Activated naive CD8-positive, alpha-beta T cell treated with anti-CD3 and anti-CD28 coated beads, Interleukin-2, amount 10 ng/mL, durations not matched to agents 7 days and 5 days (primary cell): ENCODE data around the gene RAB11FIP3. TPM values are rescaled to one million over a fixed set of nuclear protein-coding genes. Genes with fewer than 3 reads are reported as not detected.

Experiments
- ATAC-seq: fragments of 150-1000 bp; cut with Tn5 transposase; one replicate; pipeline ENCODE4 v1.10.0; 2021; ENCODE audit warnings: low read depth, moderate library complexity
- POLR2A ChIA-PET: fragments of 350-600 bp; sonication (Branson Sonifier 250); formaldehyde crosslinking; loops from one replicate; lab custom pipeline; 2021; ENCODE audit warnings: antibody characterized with exemption; lab: Charles Lee
- DNase-seq: peaks from one replicate; pipeline ENCODE4 v3.0.0; 2021
- H3K27ac Mint-ChIP-seq: one replicate; pipeline ENCODE4 v1.8.0; 2022; ENCODE audit warnings: mild to moderate bottlenecking, mixed read lengths
- H3K27me3 Mint-ChIP-seq: one replicate; pipeline ENCODE4 v1.8.0; 2022; ENCODE audit warnings: mild to moderate bottlenecking, moderate library complexity, mixed read lengths
- H3K36me3 Mint-ChIP-seq: one replicate; pipeline ENCODE4 v1.8.0; 2021; ENCODE audit warnings: mild to moderate bottlenecking, mixed read lengths
- H3K4me1 Mint-ChIP-seq: one replicate; pipeline ENCODE4 v1.8.0; 2021; ENCODE audit warnings: mixed read lengths
- H3K4me3 Mint-ChIP-seq: one replicate; pipeline ENCODE4 v1.8.0; 2022; ENCODE audit warnings: mild to moderate bottlenecking, moderate library complexity, mixed read lengths
- H3K9me3 Mint-ChIP-seq: one replicate; pipeline ENCODE4 v1.8.0; 2021; ENCODE audit warnings: mixed read lengths
- total RNA-seq, 2 experiments: library from RNA; stranded (reverse); gene quantifications; one replicate each; pipeline ENCODE4 v1.2.3, GENCODE V29; 2021

RAB11FIP3 gene
- total RNA-seq, 2 experiments from 2014 or later = 28.8 to 29.3 TPM

DNA sequence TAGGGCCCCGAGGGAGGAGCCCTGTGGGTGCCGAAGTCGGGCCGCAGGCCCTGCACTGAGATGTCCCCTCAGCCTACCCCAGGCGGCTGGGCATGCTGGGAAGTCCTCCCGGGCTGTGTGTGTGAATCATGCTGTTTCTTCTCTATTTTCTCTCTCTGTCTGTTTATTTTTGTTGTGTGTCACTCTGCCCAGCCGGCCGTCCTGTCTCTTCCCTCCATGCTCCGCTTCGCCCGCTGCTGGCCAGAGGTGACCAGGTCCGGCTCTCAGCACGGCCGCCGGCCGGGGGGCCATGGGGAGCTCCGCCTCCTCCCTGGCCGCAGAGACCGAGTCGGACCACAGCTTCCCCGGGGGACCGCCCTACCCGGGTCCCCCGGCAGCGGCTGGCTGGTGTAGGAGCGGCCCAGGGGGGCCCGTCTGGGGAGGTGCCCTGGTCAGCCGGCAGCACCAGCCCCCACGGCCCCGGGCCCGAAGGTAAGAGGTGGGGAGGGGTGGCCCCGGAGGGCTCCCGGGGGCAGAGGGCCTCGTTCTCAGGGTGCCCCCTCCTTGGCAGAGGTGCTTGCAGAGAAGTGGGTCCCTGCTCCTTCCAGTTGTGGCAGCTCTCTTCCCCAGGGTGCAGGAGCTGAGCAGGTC lies 114.6 kb downstream of the RAB11FIP3 start:
- no peak overlapping the region for H3K4me3 Mint-ChIP-seq
- ATAC-seq (no peak), DNase-seq (no peak)
- H3K4me1 Mint-ChIP-seq = no peaks in the 10 kb centered on the region
- no peak overlapping the region for H3K27ac Mint-ChIP-seq
- H3K9me3 Mint-ChIP-seq = no peaks in the 10 kb centered on the region
- H3K27me3 Mint-ChIP-seq = no peaks in the 10 kb centered on the region
- peaks cover 4% of the 10 kb centered on the region for H3K36me3 Mint-ChIP-seq
- POLR2A ChIA-PET = no interaction called here

DNA sequence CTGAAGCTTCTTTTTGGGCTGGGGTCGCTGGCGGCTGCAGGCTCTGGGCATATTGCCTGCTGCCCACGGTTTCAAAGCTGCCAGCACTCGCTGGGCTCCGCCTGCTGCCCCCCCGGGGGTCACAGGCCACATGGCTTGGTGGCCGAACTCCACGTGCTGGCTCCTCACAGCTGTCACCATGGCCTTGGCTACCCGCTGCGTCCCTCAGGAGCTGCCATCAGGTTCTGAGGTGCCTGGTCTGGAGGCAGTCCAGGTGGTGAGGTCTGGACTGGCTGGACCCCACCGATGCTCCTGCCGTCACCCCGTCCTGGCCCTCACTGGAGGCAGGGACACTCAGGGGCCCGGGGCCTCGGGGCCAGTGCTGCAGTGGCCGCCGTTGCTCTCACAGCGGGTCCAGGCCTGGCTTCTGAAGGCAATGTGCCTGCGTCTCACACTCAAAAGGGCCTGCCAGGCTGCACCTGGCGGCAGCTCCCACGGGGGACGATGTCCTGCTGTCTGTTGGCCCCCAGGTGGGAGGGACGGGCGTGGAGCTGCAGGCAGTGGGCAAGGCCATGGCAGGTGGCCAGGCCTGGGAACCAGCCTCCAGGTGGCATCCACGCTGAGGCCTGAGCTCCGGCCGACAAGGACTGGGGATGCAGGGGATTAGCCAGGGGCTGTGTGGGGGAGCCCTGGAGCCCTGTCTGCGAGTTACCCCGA lies 115.3 kb downstream of the RAB11FIP3 start:
- H3K4me3 Mint-ChIP-seq = no peak overlapping the region
- H3K36me3 Mint-ChIP-seq = peaks cover 4% of the 10 kb centered on the region

GRCh38 chr16:543301-544164 lies 118.1 kb downstream of the RAB11FIP3 start:
- ATAC-seq = no peak
- H3K27ac Mint-ChIP-seq = no peak overlapping the region
- no peak for DNase-seq
- H3K27me3 Mint-ChIP-seq = no peaks in the 10 kb centered on the region
- no peaks in the 10 kb centered on the region for H3K4me1 Mint-ChIP-seq
- POLR2A ChIA-PET = no interaction called here
- H3K9me3 Mint-ChIP-seq = no peaks in the 10 kb centered on the region
- peaks cover 2% of the 10 kb centered on the region for H3K36me3 Mint-ChIP-seq
- no peak overlapping the region for H3K4me3 Mint-ChIP-seq

More for the DNA sequence above, 115.3 kb downstream of the RAB11FIP3 start:
- Mint-ChIP-seq H3K9me3 (no peaks in the 10 kb centered on the region), H3K27ac (no peak overlapping the region), H3K4me1 (no peaks in the 10 kb centered on the region), H3K27me3 (no peaks in the 10 kb centered on the region)
- ATAC-seq (no peak), DNase-seq (no peak)
- POLR2A ChIA-PET = no interaction called here

DNA sequence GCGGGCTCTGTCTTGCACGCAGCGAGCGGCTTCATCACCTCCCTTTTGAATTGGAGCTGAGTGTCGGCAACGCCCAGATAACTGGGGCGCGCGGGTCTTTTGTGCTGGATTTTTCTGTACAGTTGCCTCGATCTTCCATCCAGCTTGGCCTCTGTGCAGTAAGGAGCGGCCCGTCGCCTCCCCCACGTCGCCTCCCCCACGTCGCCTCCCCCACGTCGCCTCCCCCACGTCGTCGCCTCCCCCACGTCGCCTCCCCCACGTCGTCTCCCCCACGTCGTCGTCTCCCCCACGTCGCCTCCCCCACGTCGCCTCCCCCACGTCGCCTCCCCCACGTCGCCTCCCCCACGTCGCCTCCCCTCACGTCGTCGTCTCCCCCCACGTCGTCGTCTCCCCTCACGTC lies 119.1 kb downstream of the RAB11FIP3 start:
- no peaks in the 10 kb centered on the region for H3K36me3 Mint-ChIP-seq
- no peaks in the 10 kb centered on the region for H3K4me1 Mint-ChIP-seq
- DNase-seq (no peak), ATAC-seq (no peak)
- H3K27me3 Mint-ChIP-seq = no peaks in the 10 kb centered on the region
- POLR2A ChIA-PET = interaction anchor here (0.6 to 0.7 kb wide), 2 partner anchors 15 to 43 kb away, joined by 3 read pairs; no protein-coding TSS in a partner anchor
- no peak overlapping the region for H3K4me3 Mint-ChIP-seq
- H3K9me3 Mint-ChIP-seq = no peaks in the 10 kb centered on the region
- no peak overlapping the region for H3K27ac Mint-ChIP-seq

- POLR2A ChIA-PET = no interaction called here
- DNase-seq = peak; percentile 62
- Mint-ChIP-seq H3K9me3 (no peaks in the 10 kb centered on the region), H3K4me1 (no peaks in the 10 kb centered on the region), H3K4me3 (no peak overlapping the region), H3K27me3 (no peaks in the 10 kb centered on the region), H3K27ac (no peak overlapping the region), H3K36me3 (no peaks in the 10 kb centered on the region)
- ATAC-seq = peak; percentile 61
These were observed 121.7 kb downstream of the RAB11FIP3 start for GRCh38 chr16:546909-547770.

GRCh38 chr16:548586-548985 lies 123.1 kb downstream of the RAB11FIP3 start:
- H3K36me3 Mint-ChIP-seq = no peaks in the 10 kb centered on the region
- no peaks in the 10 kb centered on the region for H3K27me3 Mint-ChIP-seq
- H3K4me1 Mint-ChIP-seq = no peaks in the 10 kb centered on the region
- no peak for DNase-seq
- no peak for ATAC-seq
- POLR2A ChIA-PET = no interaction called here
- no peak overlapping the region for H3K4me3 Mint-ChIP-seq
- no peaks in the 10 kb centered on the region for H3K9me3 Mint-ChIP-seq
- no peak overlapping the region for H3K27ac Mint-ChIP-seq

GRCh38 chr16:549544-550263 lies 124.3 kb downstream of the RAB11FIP3 start:
- Mint-ChIP-seq H3K27ac (no peak overlapping the region), H3K27me3 (no peaks in the 10 kb centered on the region), H3K4me3 (no peak overlapping the region), H3K9me3 (no peaks in the 10 kb centered on the region), H3K36me3 (no peaks in the 10 kb centered on the region), H3K4me1 (no peaks in the 10 kb centered on the region)
- DNase-seq (no peak), ATAC-seq (no peak)
- POLR2A ChIA-PET = no interaction called here

GRCh38 chr16:551210-551609 lies 125.8 kb downstream of the RAB11FIP3 start:
- POLR2A ChIA-PET = no interaction called here
- no peaks in the 10 kb centered on the region for H3K4me1 Mint-ChIP-seq
- H3K27ac Mint-ChIP-seq = no peak overlapping the region
- no peaks in the 10 kb centered on the region for H3K9me3 Mint-ChIP-seq
- no peaks in the 10 kb centered on the region for H3K36me3 Mint-ChIP-seq
- ATAC-seq (no peak), DNase-seq (no peak)
- no peaks in the 10 kb centered on the region for H3K27me3 Mint-ChIP-seq
- no peak overlapping the region for H3K4me3 Mint-ChIP-seq

DNA sequence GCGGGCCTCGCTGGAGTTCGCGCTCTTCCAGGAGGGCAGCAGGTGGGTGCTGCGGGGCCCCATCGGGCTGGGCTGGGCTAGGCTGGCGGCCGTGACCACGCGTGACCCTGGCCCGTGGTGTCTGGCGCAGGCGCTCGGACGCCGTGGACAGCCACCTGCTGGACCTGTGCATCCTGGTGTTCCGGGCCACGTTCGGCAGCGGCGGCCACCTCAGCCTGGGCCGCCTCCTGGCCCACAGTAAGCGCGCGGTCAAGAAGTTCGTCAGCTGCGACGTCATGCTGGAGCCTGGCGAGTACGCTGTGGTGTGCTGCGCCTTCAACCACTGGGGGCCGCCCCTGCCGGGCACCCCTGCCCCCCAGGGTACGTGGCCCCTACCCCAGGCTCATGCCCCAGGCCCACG lies 126.7 kb downstream of the RAB11FIP3 start:
- ATAC-seq (no peak), DNase-seq (no peak)
- Mint-ChIP-seq H3K4me1 (no peaks in the 10 kb centered on the region), H3K27me3 (no peaks in the 10 kb centered on the region), H3K36me3 (no peaks in the 10 kb centered on the region), H3K27ac (no peak overlapping the region), H3K4me3 (no peak overlapping the region), H3K9me3 (no peaks in the 10 kb centered on the region)
- POLR2A ChIA-PET = no interaction called here

- POLR2A ChIA-PET = no interaction called here
- ATAC-seq = no peak
- H3K4me1 Mint-ChIP-seq = no peaks in the 10 kb centered on the region
These were observed 128.3 kb downstream of the RAB11FIP3 start for GRCh38 chr16:553601-554296.

GRCh38 chr16:554297-554621 lies 128.8 kb downstream of the RAB11FIP3 start:
- Mint-ChIP-seq H3K27me3 (peaks cover 4% of the 10 kb centered on the region), H3K27ac (no peak overlapping the region), H3K4me3 (no peak overlapping the region), H3K9me3 (no peaks in the 10 kb centered on the region), H3K4me1 (no peaks in the 10 kb centered on the region), H3K36me3 (no peaks in the 10 kb centered on the region)
- POLR2A ChIA-PET = no interaction called here
- ATAC-seq (no peak), DNase-seq (no peak)

More at GRCh38 chr16:553601-554296, 128.3 kb downstream of the RAB11FIP3 start:
- H3K36me3 Mint-ChIP-seq = no peaks in the 10 kb centered on the region
- DNase-seq = no peak
- H3K4me3 Mint-ChIP-seq = no peak overlapping the region
- H3K9me3 Mint-ChIP-seq = no peaks in the 10 kb centered on the region
- no peak overlapping the region for H3K27ac Mint-ChIP-seq
- peaks cover 4% of the 10 kb centered on the region for H3K27me3 Mint-ChIP-seq

- ATAC-seq (no peak), DNase-seq (no peak)
- no peaks in the 10 kb centered on the region for H3K36me3 Mint-ChIP-seq
- no peak overlapping the region for H3K4me3 Mint-ChIP-seq
- H3K4me1 Mint-ChIP-seq = no peaks in the 10 kb centered on the region
- POLR2A ChIA-PET = no interaction called here
- H3K27ac Mint-ChIP-seq = no peak overlapping the region
- H3K9me3 Mint-ChIP-seq = no peaks in the 10 kb centered on the region
- peaks cover 7% of the 10 kb centered on the region for H3K27me3 Mint-ChIP-seq
These were observed 129.4 kb downstream of the RAB11FIP3 start for GRCh38 chr16:554640-555365.
